ENCODE measurements around the gene TADA1. TPM values are rescaled to one million over a fixed set of nuclear protein-coding genes. Genes with fewer than 3 reads are reported as not detected.
A peak's percentile ranks its signal among the peaks of the same experiment; 100 is the strongest.
"Not testable (repeated sequence)": the region's sequence is repeated elsewhere in the genome, so short reads cannot be mapped to it uniquely, and the experiment has no call there.

The TADA1 gene
- total RNA-seq, 1 experiment from 2014 or later, result 16.6 TPM

GRCh38 chr1:166882893-166883292, 6.8 kb upstream of the TADA1 start (continued):
- no peak for TF ChIP-seq RELA (CRISPR knock-in tag; IDR thresholded peaks at IDR 0.05; ENCODE audit: borderline replicate concordance)
- no peak for TF ChIP-seq ZNF121 (CRISPR knock-in tag; IDR thresholded peaks at IDR 0.05)
- no peak for TF ChIP-seq ATF6 (CRISPR knock-in tag; IDR thresholded peaks at IDR 0.05)
- no peak for TF ChIP-seq JUN (CRISPR knock-in tag; IDR thresholded peaks at IDR 0.05)
- TF ChIP-seq ARID4B (CRISPR knock-in tag; IDR thresholded peaks at IDR 0.05; ENCODE audit: borderline replicate concordance), result no peak
- TF ChIP-seq OVOL2 (CRISPR knock-in tag; IDR thresholded peaks at IDR 0.05; ENCODE audit: borderline replicate concordance), result no peak
- TF ChIP-seq SMAD3 (CRISPR knock-in tag; IDR thresholded peaks at IDR 0.05; ENCODE audit: borderline replicate concordance), result no peak
- no peak for TF ChIP-seq CDX4 (CRISPR knock-in tag; IDR thresholded peaks at IDR 0.05; ENCODE audit: borderline replicate concordance)
- no peak for TF ChIP-seq MXD4 (CRISPR knock-in tag; IDR thresholded peaks at IDR 0.05; ENCODE audit: borderline replicate concordance)
- no peak for TF ChIP-seq ZNF512 (CRISPR knock-in tag; IDR thresholded peaks at IDR 0.05; ENCODE audit: borderline replicate concordance)
- no peak for TF ChIP-seq CREB1 (CRISPR knock-in tag; IDR thresholded peaks at IDR 0.05)

- H3K9me3 Mint-ChIP-seq; POLR2A ChIA-PET; H3K4me3 Mint-ChIP-seq; H3K27ac Mint-ChIP-seq; DNase-seq (ENCODE audit: low spot score); H3K36me3 Mint-ChIP-seq; ATAC-seq: not testable (repeated sequence)
- CTCF ChIA-PET, result interaction anchor here (1.7 to 2.3 kb wide), 2 partner anchors 32 to 181 kb away, joined by 4 to 6 read pairs; no protein-coding TSS in a partner anchor
- Mint-ChIP-seq H3K4me1 (peaks cover 22% of the 10 kb centered on the region), H3K27me3 (ENCODE audit: low read depth) (peaks cover 18% of the 10 kb centered on the region)
- TF ChIP-seq NFYB (CRISPR knock-in tag; conservative IDR thresholded peaks at IDR 0.05; ENCODE audit: low read depth), result peak; percentile 31; the same call in 1 of the 2 replicates
Observed at GRCh38 chr1:166878173-166878917, 2.3 kb upstream of the TADA1 start.

- Mint-ChIP-seq H3K4me3 (peak overlapping the region; percentile 94), H3K36me3 (peaks cover 5% of the 10 kb centered on the region; the same call in 1 of the 2 replicates), H3K9me3 (peaks cover 6% of the 10 kb centered on the region), H3K27ac (peak overlapping the region; percentile 97), H3K4me1 (peaks cover 34% of the 10 kb centered on the region), H3K27me3 (ENCODE audit: low read depth) (peaks cover 2% of the 10 kb centered on the region; the same call in 1 of the 2 replicates)
- ChIA-PET CTCF (interaction anchor here (0.6 to 1.7 kb wide), 11 partner anchors 8 to 1105 kb away, joined by 3 to 23 read pairs (median 4); partner anchors contain the start of gene POGK), POLR2A (interaction anchor here (0.9 to 1.3 kb wide), 5 partner anchors 17 to 677 kb away, joined by 3 to 7 read pairs (median 4); partner anchors contain the start of genes CREG1 and POU2F1)
- no peak for ATAC-seq
- no peak for DNase-seq (ENCODE audit: low spot score)
- TF ChIP-seq IRF1 (CRISPR knock-in tag; IDR thresholded peaks at IDR 0.05) (no peak), AR (CRISPR knock-in tag; IDR thresholded peaks at IDR 0.05) (no peak), SP1 (CRISPR knock-in tag; conservative IDR thresholded peaks at IDR 0.05) (no peak), ZNF232 (CRISPR knock-in tag; IDR thresholded peaks at IDR 0.05) (no peak), GTF2I (CRISPR knock-in tag; conservative IDR thresholded peaks at IDR 0.05) (no peak)
Observed at GRCh38 chr1:166876540-166876838, 425 bp upstream of the TADA1 start.
